Endothelial cell (in vitro differentiated cells): ENCODE data around the gene VPS16. TPM values are rescaled to one million over a fixed set of nuclear protein-coding genes. Genes with fewer than 3 reads are reported as not detected.

Experiments
- DNase-seq: peaks from one replicate; pipeline ENCODE4 v3.0.0; 2021; ENCODE audit warnings: low spot score
- H3K27ac Mint-ChIP-seq: one replicate; pipeline ENCODE4 v1.8.0; 2021; ENCODE audit warnings: mixed read lengths, inconsistent platforms; ENCODE audit not compliant: unreplicated experiment
- H3K27me3 Mint-ChIP-seq: one replicate; pipeline ENCODE4 v1.8.0; 2021; ENCODE audit warnings: mild to moderate bottlenecking, moderate library complexity, mixed read lengths, inconsistent platforms; ENCODE audit not compliant: unreplicated experiment
- H3K36me3 Mint-ChIP-seq: one replicate; pipeline ENCODE4 v1.8.0; 2021; ENCODE audit warnings: mild to moderate bottlenecking, low read depth, mixed read lengths, inconsistent platforms; ENCODE audit not compliant: unreplicated experiment
- H3K4me1 Mint-ChIP-seq: one replicate; pipeline ENCODE4 v1.8.0; 2021; ENCODE audit warnings: mild to moderate bottlenecking, mixed read lengths, inconsistent platforms; ENCODE audit not compliant: unreplicated experiment
- H3K4me3 Mint-ChIP-seq: one replicate; pipeline ENCODE4 v1.8.0; 2021; ENCODE audit warnings: mild to moderate bottlenecking, mixed read lengths, inconsistent platforms; ENCODE audit not compliant: unreplicated experiment
- H3K9me3 Mint-ChIP-seq: one replicate; pipeline ENCODE4 v1.8.0; 2021; ENCODE audit warnings: mixed read lengths, inconsistent platforms; ENCODE audit not compliant: unreplicated experiment
- total RNA-seq: library from RNA; stranded (reverse); fragmentation: NEBNext Ultra II Directional; extraction: Animal tissue kit (Norgen Biotek cat#: 25700); gene quantifications from one replicate; pipeline ENCODE4 v1.2.1, GENCODE V29; 2021; ENCODE audit not compliant: unreplicated experiment
- TF ChIP-seq, protein P1 (sequence below): fragments of 200-600 bp; sonication (generic); IDR thresholded peaks from one replicate; pipeline ENCODE4 v1.5.0; 2021; ENCODE audit warnings: antibody characterized with exemption; ENCODE audit not compliant: unreplicated experiment

The VPS16 gene
- total RNA-seq, 1 donor from 2014 or later = 43.3 TPM

DNA sequence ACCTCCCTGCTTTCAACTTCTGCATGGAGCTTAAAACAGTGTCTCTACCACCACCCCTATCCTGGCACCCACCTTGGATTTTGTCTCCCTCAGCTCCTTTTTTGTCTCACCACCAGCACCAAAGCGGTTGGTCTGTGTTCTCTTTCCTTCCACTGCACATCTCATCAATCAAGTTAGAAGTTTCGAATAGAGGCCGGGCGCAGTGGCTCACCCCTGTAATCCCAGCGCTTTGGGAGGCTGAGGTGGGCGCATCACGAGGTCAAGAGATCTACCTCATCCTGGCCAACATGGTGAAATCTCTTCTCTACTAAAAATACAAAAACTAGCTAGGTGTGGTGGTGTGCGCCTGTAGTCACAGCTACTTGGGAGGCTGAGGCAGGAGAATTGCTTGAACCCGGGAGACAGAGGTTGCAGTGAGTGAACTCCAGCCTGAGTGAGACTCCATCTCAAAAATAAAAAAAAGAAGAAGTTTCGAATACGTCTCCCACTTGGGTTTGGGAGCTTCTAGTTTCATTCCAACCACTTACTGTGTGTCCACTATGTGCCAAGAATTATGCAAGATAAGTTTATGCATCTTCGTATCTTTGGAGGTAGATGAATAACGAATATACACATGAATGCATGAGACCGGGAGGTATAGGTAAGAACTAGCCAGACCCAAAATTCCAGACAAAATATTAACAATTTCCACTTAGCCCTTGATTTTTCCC, 6.0 kb upstream of the VPS16 start:
- no peak overlapping the region for H3K4me3 Mint-ChIP-seq
- H3K9me3 Mint-ChIP-seq = no peaks in the 10 kb centered on the region

GRCh38 chr20:2835331-2835796, 5.2 kb upstream of the VPS16 start:
- DNase-seq = no peak
- TF ChIP-seq, protein P1, sequence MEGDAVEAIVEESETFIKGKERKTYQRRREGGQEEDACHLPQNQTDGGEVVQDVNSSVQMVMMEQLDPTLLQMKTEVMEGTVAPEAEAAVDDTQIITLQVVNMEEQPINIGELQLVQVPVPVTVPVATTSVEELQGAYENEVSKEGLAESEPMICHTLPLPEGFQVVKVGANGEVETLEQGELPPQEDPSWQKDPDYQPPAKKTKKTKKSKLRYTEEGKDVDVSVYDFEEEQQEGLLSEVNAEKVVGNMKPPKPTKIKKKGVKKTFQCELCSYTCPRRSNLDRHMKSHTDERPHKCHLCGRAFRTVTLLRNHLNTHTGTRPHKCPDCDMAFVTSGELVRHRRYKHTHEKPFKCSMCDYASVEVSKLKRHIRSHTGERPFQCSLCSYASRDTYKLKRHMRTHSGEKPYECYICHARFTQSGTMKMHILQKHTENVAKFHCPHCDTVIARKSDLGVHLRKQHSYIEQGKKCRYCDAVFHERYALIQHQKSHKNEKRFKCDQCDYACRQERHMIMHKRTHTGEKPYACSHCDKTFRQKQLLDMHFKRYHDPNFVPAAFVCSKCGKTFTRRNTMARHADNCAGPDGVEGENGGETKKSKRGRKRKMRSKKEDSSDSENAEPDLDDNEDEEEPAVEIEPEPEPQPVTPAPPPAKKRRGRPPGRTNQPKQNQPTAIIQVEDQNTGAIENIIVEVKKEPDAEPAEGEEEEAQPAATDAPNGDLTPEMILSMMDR = no peak
- peaks cover 17% of the 10 kb centered on the region for H3K4me1 Mint-ChIP-seq
- H3K4me3 Mint-ChIP-seq = no peak overlapping the region
- H3K36me3 Mint-ChIP-seq = peaks cover 21% of the 10 kb centered on the region
- H3K27me3 Mint-ChIP-seq = peaks cover 14% of the 10 kb centered on the region
- no peaks in the 10 kb centered on the region for H3K9me3 Mint-ChIP-seq
- no peak overlapping the region for H3K27ac Mint-ChIP-seq

More for the DNA sequence above, 6.0 kb upstream of the VPS16 start:
- no peak for DNase-seq
- peaks cover 21% of the 10 kb centered on the region for H3K36me3 Mint-ChIP-seq
- H3K27me3 Mint-ChIP-seq = peaks cover 13% of the 10 kb centered on the region
- H3K4me1 Mint-ChIP-seq = peaks cover 15% of the 10 kb centered on the region
- TF ChIP-seq, protein P1 = no peak
- H3K27ac Mint-ChIP-seq = no peak overlapping the region

GRCh38 chr20:2836035-2836434, 4.5 kb upstream of the VPS16 start:
- TF ChIP-seq, protein P1 = no peak
- Mint-ChIP-seq H3K4me1 (peaks cover 17% of the 10 kb centered on the region), H3K4me3 (peak overlapping the region; percentile 38), H3K9me3 (no peaks in the 10 kb centered on the region), H3K27me3 (peaks cover 14% of the 10 kb centered on the region), H3K36me3 (peaks cover 21% of the 10 kb centered on the region), H3K27ac (no peak overlapping the region)
- DNase-seq = no peak

DNA sequence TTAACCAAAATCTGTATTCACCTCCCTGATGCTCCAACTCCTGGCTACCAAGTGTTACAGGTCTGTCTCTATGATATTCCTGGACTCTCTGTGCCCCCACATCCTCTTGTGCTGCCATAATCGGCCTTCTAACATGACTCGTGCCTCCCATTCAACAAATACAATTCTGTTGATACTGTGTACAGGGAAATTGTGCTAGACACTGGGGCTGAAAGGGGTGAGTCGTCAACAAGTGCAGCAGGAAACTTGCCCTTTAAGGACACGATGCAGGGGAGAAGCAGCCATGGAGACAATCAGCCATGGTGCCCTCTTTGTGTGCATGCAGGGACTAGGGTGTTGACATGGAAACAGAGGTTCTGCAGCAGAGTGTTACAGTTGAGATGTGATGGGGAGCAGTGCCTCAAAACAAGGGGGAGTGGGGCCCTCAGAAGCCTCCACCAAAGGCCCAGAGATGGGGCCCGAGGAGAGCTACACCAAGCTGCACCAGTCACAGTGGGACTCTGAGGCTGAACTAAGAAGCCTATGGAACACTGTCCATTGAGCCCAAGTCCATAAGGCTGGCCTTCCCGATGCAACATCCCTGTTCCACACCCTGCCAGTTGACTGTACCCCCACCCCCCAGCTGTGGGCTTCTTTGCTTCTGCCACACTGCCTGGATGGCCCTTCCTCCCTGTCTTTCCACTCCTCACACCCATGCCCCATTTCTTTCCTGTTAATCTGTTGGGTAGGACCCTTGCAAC, 3.2 kb upstream of the VPS16 start:
- Mint-ChIP-seq H3K4me3 (no peak overlapping the region), H3K4me1 (peaks cover 21% of the 10 kb centered on the region), H3K27me3 (peaks cover 16% of the 10 kb centered on the region), H3K27ac (no peak overlapping the region), H3K36me3 (peaks cover 24% of the 10 kb centered on the region), H3K9me3 (no peaks in the 10 kb centered on the region)
- TF ChIP-seq, protein P1 = no peak
- DNase-seq = no peak
